ENCODE results near the gene TSEN2. TPM values are rescaled to one million over a fixed set of nuclear protein-coding genes. Genes with fewer than 3 reads are reported as not detected.

Gene TSEN2
- total RNA-seq, 3 donors from 2014 or later (not counting 1 experiment from before 2014, with no cell fraction given): 4.1 to 11.4 (median 5.7) TPM

DNA sequence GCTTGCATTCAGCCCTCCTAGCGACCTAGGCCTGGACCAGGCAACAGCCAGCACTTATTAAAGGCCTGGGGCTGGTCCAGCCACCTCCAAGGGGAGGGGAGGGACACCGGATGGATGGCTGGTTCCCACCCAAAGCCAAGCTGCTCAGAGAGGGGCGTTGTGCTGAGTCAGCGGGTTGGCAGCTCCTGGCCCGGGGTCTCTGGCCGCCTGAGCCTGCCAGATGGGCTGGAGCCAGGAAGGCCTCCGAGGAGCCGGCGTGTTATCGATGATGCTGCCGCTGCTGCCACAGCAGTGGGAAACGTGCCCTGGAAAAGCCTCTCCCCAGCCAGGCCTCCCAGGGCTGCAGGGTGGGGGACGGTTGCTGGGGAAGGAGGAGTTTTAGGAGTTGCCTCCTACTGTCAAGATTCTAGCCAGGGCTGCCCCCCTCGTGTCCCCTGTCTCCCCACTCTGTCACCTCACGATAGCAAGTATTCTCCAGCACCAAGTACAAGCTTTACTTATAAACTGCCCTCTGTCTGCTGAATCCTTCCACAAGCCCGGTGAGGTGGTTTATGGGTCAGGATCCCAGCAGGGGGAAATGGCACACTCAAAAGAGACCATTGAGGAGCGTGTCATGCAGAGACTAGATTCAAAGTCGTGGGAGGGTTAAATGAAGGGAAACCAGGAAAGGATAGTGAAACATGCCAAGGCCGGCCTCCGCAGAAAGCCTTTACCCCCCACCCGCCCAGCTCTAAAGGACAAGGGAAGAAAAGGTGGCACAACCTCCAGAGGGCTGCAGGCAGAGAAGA lies 43.2 kb upstream of the TSEN2 start:
- peaks cover 0 to 6% of the 10 kb centered on the region in 2 donors for H3K27me3 Mint-ChIP-seq (ENCODE audit: low read depth in 2 of 2)
- no peak overlapping the region for H3K27ac Mint-ChIP-seq
- H3K9me3 Mint-ChIP-seq: no peaks in the 10 kb centered on the region
- no peaks in the 10 kb centered on the region for H3K9me3 ChIP-seq (ENCODE audit: control insufficient read depth, insufficient read depth, low read length)
- H3K27me3 ChIP-seq (ENCODE audit: control insufficient read depth, insufficient read depth, low read length): no peaks in the 10 kb centered on the region
- H3K4me3 Mint-ChIP-seq: no peak overlapping the region
- H3K4me3 ChIP-seq (ENCODE audit: low read length): no peak overlapping the region
- H3K36me3 Mint-ChIP-seq: no peaks in the 10 kb centered on the region
- H3K36me3 ChIP-seq (ENCODE audit: control insufficient read depth, insufficient read depth, low read length): no peaks in the 10 kb centered on the region
- intact Hi-C loops (cut with micrococcal nuclease): no loop called here
- H3K4me1 ChIP-seq (ENCODE audit: control insufficient read depth, insufficient read depth, low read length): no peaks in the 10 kb centered on the region
- H3K27ac ChIP-seq (ENCODE audit: low read length): no peak overlapping the region
- TF ChIP-seq, protein P1, sequence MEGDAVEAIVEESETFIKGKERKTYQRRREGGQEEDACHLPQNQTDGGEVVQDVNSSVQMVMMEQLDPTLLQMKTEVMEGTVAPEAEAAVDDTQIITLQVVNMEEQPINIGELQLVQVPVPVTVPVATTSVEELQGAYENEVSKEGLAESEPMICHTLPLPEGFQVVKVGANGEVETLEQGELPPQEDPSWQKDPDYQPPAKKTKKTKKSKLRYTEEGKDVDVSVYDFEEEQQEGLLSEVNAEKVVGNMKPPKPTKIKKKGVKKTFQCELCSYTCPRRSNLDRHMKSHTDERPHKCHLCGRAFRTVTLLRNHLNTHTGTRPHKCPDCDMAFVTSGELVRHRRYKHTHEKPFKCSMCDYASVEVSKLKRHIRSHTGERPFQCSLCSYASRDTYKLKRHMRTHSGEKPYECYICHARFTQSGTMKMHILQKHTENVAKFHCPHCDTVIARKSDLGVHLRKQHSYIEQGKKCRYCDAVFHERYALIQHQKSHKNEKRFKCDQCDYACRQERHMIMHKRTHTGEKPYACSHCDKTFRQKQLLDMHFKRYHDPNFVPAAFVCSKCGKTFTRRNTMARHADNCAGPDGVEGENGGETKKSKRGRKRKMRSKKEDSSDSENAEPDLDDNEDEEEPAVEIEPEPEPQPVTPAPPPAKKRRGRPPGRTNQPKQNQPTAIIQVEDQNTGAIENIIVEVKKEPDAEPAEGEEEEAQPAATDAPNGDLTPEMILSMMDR (IDR thresholded peaks at IDR 0.05): no peak
- no peak for ATAC-seq
- no peaks in the 10 kb centered on the region for H3K4me1 Mint-ChIP-seq
- 93% methylated on average over 20 of the region's 21 CpGs for WGBS (ENCODE audit: insufficient coverage)
- DNase-seq: no peak

DNA sequence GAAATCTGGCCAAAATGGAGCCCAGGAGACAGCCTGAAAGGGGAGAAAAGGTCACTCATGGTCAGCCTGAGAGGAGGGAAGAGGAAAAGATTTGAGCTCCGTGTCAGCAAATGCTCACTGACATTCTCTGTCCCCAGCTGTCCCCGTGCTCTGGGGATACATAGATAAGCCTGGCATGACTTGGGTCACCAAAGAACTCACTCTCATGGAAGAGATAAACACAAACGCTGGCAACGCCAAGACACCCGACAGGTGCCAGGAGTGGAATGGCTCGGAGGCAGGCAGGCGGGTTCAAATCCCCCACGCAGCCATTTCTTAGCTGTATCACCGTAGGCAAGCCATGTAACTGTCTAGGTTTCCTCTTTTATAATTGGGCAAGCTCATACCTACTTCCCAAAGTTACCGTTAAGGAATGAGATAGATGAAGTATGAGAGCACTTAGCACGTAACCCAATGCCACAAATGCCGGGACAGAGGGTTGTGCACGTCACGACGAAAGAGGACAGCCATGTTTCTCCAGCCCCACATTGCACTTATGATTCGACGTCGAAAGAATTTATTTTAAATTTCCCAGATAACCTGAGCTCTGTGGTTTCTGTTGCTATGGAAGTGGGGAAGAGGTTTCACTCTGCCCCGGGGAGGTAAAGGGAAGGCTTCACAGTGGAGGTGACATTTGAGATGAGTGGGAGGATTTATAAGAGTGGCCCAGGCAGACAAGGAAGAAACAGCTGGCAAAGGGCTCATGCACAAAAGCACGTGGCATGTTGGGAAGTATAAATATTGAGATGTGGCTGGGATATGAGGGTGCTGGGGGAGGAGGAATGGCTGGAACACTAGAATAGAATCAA lies 41.4 kb upstream of the TSEN2 start:
- Histone ChIP-seq H3K27ac (ENCODE audit: low read length) (no peak overlapping the region), H3K4me1 (ENCODE audit: control insufficient read depth, insufficient read depth, low read length) (no peaks in the 10 kb centered on the region), H3K27me3 (ENCODE audit: control insufficient read depth, insufficient read depth, low read length) (no peaks in the 10 kb centered on the region), H3K9me3 (ENCODE audit: control insufficient read depth, insufficient read depth, low read length) (no peaks in the 10 kb centered on the region), H3K4me3 (ENCODE audit: low read length) (no peak overlapping the region), H3K36me3 (ENCODE audit: control insufficient read depth, insufficient read depth, low read length) (no peaks in the 10 kb centered on the region)
- 83% methylated on average over 20 of the region's 20 CpGs for WGBS (ENCODE audit: insufficient coverage)
- H3K36me3 Mint-ChIP-seq: no peaks in the 10 kb centered on the region
- ATAC-seq: no peak
- no peak overlapping the region for H3K4me3 Mint-ChIP-seq
- no peak for DNase-seq
- no peaks in the 10 kb centered on the region for H3K9me3 Mint-ChIP-seq
- intact Hi-C loops (cut with micrococcal nuclease): no loop called here
- no peak overlapping the region for H3K27ac Mint-ChIP-seq
- H3K4me1 Mint-ChIP-seq: no peaks in the 10 kb centered on the region
- H3K27me3 Mint-ChIP-seq (ENCODE audit: low read depth in 2 of 2): peaks cover 0 to 6% of the 10 kb centered on the region in 2 donors
- TF ChIP-seq, protein P1 (IDR thresholded peaks at IDR 0.05): no peak

DNA sequence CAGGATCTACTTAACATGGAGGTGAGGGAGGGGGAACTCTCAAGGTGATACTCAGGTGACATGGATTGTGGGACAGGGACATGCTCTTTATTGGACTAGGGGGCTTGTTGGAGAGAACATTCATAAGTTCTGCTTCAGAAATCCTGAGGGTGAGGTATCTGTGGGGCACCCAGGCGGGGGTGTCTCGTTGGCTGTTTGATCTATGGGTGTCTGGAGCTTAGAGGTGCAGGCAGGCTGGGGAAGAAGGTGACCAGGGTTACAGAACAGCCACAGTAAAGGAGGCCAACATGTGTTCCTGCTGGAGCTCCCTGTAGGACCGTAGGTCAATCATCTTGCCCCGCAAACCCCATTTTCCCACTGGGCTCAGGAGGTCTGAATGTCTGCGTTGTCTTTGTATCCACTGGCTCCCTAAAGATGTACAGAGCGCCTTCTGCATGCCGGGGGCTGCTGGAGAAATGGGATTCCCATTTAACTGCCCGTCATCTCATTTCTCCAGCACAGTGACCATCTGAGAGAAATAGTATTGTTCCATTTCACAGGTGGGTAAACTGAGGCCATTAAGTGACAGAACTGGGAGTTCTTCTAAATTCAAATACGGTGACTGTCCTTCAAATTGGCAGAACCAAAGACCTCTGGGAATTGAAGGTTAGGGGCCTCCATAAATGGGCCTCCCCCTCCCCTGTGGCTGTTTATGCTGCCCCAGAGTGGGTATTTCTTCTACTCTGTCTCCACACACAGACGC lies 40.3 kb upstream of the TSEN2 start:
- H3K27me3 ChIP-seq (ENCODE audit: control insufficient read depth, insufficient read depth, low read length): no peaks in the 10 kb centered on the region
- Mint-ChIP-seq H3K36me3 (no peaks in the 10 kb centered on the region), H3K4me1 (no peaks in the 10 kb centered on the region), H3K4me3 (no peak overlapping the region), H3K27ac (no peak overlapping the region), H3K27me3 (ENCODE audit: low read depth in 2 of 2) (peaks cover 0 to 6% of the 10 kb centered on the region in 2 donors), H3K9me3 (no peaks in the 10 kb centered on the region)
- TF ChIP-seq, protein P1 (IDR thresholded peaks at IDR 0.05): no peak
- WGBS (ENCODE audit: insufficient coverage): 93% methylated on average over 10 of the region's 10 CpGs
- no peaks in the 10 kb centered on the region for H3K9me3 ChIP-seq (ENCODE audit: control insufficient read depth, insufficient read depth, low read length)
- no peak overlapping the region for H3K4me3 ChIP-seq (ENCODE audit: low read length)
- intact Hi-C loops (cut with micrococcal nuclease): no loop called here
- DNase-seq (no peak), ATAC-seq (no peak)
- no peaks in the 10 kb centered on the region for H3K36me3 ChIP-seq (ENCODE audit: control insufficient read depth, insufficient read depth, low read length)
- no peaks in the 10 kb centered on the region for H3K4me1 ChIP-seq (ENCODE audit: control insufficient read depth, insufficient read depth, low read length)
- no peak overlapping the region for H3K27ac ChIP-seq (ENCODE audit: low read length)

Data from natural killer cell (primary cell).